Lower lobe of right lung (tissue), 2 donors: ENCODE results near the gene TTC31. TPM values are rescaled to one million over a fixed set of nuclear protein-coding genes. Genes with fewer than 3 reads are reported as not detected.
"Not testable (repeated sequence)": the region's sequence is repeated elsewhere in the genome, so short reads cannot be mapped to it uniquely, and the experiment has no call there.

ENCODE experiments used
- ATAC-seq, 2 donors: fragments of 200-7000 bp; cut with Tn5 transposase; one replicate each; pipeline ENCODE4 v1.9.1; 2020 to 2022; ENCODE audit warnings: mild to moderate bottlenecking in 2 of 2, moderate library complexity in 2 of 2
- DNase-seq: peaks from one replicate; pipeline ENCODE4 v3.0.0-alpha.2; 2020
- H3K27ac ChIP-seq: fragments of 200-600 bp; one replicate; pipeline ENCODE4 v1.8.0; 2022
- H3K27me3 ChIP-seq: fragments of 200-600 bp; one replicate; pipeline ENCODE4 v1.8.0; 2022; ENCODE audit warnings: low read depth
- H3K36me3 ChIP-seq: fragments of 200-600 bp; one replicate; pipeline ENCODE4 v1.8.0; 2022; ENCODE audit warnings: mild to moderate bottlenecking
- H3K4me1 ChIP-seq: fragments of 200-600 bp; one replicate; pipeline ENCODE4 v1.8.0; 2022
- H3K4me3 ChIP-seq: fragments of 200-600 bp; one replicate; pipeline ENCODE4 v1.8.0; 2022; ENCODE audit warnings: mild to moderate bottlenecking
- H3K9me3 ChIP-seq: fragments of 200-600 bp; one replicate; pipeline ENCODE4 v1.8.0; 2022
- CTCF ChIP-seq: fragments of 200-600 bp; IDR thresholded peaks from one replicate; pipeline ENCODE4 v1.8.0; 2022; ENCODE audit warnings: antibody characterized with exemption, mild to moderate bottlenecking
- intact Hi-C: fragments of 100-400 bp; cut with DNase I; formaldehyde crosslinking; loops from one replicate; pipeline ENCODE4 v1.11.0; 2022
- total RNA-seq: library from RNA; stranded (reverse); fragmentation: NEBNext Ultra II Directional; extraction: Animal tissue kit (Norgen Biotek cat#: 25700); gene quantifications from one replicate; pipeline ENCODE4 v1.2.1, GENCODE V29; 2021
- donor health status: DM: no; HTN: yes; CAD: no; lungs with severe emphysema.

The TTC31 gene
- total RNA-seq, 1 donor from 2014 or later: 23.0 TPM

GRCh38 chr2:74481431-74481830, 1.4 kb upstream of the TTC31 start:
- intact Hi-C loops: no loop called here
- no peak for ATAC-seq
- Histone ChIP-seq H3K4me1 (peaks cover 41% of the 10 kb centered on the region), H3K4me3 (peak overlapping the region; percentile 98), H3K27me3 (no peaks in the 10 kb centered on the region), H3K27ac (peak overlapping the region; percentile 92), H3K9me3 (no peaks in the 10 kb centered on the region), H3K36me3 (peaks cover 42% of the 10 kb centered on the region)
- no peak for TF ChIP-seq CTCF
- DNase-seq: no peak

- H3K4me1 ChIP-seq: peaks cover 35% of the 10 kb centered on the region
- H3K27ac ChIP-seq: peak overlapping the region; percentile 92
- DNase-seq (no peak), ATAC-seq (peak; percentile 76 to 81)
- TF ChIP-seq CTCF: no peak
- H3K27me3 ChIP-seq: no peaks in the 10 kb centered on the region
- H3K4me3 ChIP-seq: peak overlapping the region; percentile 98
- intact Hi-C loops: loop anchor here (2.0 kb wide), 1 partner anchor 105 kb away; no protein-coding TSS in a partner anchor
- peaks cover 49% of the 10 kb centered on the region for H3K36me3 ChIP-seq
- no peaks in the 10 kb centered on the region for H3K9me3 ChIP-seq
Measured at GRCh38 chr2:74481961-74482800, 700 bp upstream of the TTC31 start.

GRCh38 chr2:74483675-74484164, 839 bp downstream of the TTC31 start:
- peak overlapping the region; percentile 92 for H3K27ac ChIP-seq
- peaks cover 56% of the 10 kb centered on the region for H3K36me3 ChIP-seq
- DNase-seq: peak; percentile 28
- H3K9me3 ChIP-seq, H3K27me3 ChIP-seq, ATAC-seq: not testable (repeated sequence)
- H3K4me1 ChIP-seq: peaks cover 32% of the 10 kb centered on the region
- intact Hi-C loops: loop anchor here (2.0 kb wide), 1 partner anchor 103 kb away; no protein-coding TSS in a partner anchor
- H3K4me3 ChIP-seq: peak overlapping the region; percentile 98

- intact Hi-C loops: no loop called here
- peaks cover 21% of the 10 kb centered on the region for H3K4me1 ChIP-seq
- peaks cover 53% of the 10 kb centered on the region for H3K36me3 ChIP-seq
- DNase-seq (peak; percentile 4), ATAC-seq (no peak)
- no peak overlapping the region for H3K4me3 ChIP-seq
- no peaks in the 10 kb centered on the region for H3K9me3 ChIP-seq
- TF ChIP-seq CTCF: no peak
- H3K27ac ChIP-seq: no peak overlapping the region
- no peaks in the 10 kb centered on the region for H3K27me3 ChIP-seq
Measured at GRCh38 chr2:74486141-74486540, 3.3 kb downstream of the TTC31 start.

GRCh38 chr2:74488643-74489481, 6.0 kb downstream of the TTC31 start:
- no peak for TF ChIP-seq CTCF
- intact Hi-C loops: no loop called here
- DNase-seq (peak; percentile 6), ATAC-seq (no peak)
- Histone ChIP-seq H3K9me3 (no peaks in the 10 kb centered on the region), H3K4me3 (no peak overlapping the region), H3K27ac (no peak overlapping the region), H3K4me1 (peaks cover 5% of the 10 kb centered on the region), H3K36me3 (peaks cover 80% of the 10 kb centered on the region), H3K27me3 (no peaks in the 10 kb centered on the region)
